A172 (cell line): ENCODE data around the gene CSRP1. TPM values are rescaled to one million over a fixed set of nuclear protein-coding genes. Genes with fewer than 3 reads are reported as not detected.
"Not testable (repeated sequence)": the region's sequence is repeated elsewhere in the genome, so short reads cannot be mapped to it uniquely, and the experiment has no call there.

Experiments
- DNase-seq: peaks from one replicate; pipeline ENCODE4 v3.0.0-alpha.2; 2015; ENCODE audit warnings: low spot score
- total RNA-seq: library from RNA; depleted of rRNA; stranded (reverse); fragments of >200 nt; shearing (Covaris generic); gene quantifications from 2 replicates; pipeline ENCODE4 v1.2.3, GENCODE V29; 2014

Gene CSRP1
- total RNA-seq, 1 experiment from 2014 or later = 573 TPM

- not testable (repeated sequence) for DNase-seq
Observed at GRCh38 chr1:201478666-201479065, 28.3 kb downstream of the CSRP1 start.

DNA sequence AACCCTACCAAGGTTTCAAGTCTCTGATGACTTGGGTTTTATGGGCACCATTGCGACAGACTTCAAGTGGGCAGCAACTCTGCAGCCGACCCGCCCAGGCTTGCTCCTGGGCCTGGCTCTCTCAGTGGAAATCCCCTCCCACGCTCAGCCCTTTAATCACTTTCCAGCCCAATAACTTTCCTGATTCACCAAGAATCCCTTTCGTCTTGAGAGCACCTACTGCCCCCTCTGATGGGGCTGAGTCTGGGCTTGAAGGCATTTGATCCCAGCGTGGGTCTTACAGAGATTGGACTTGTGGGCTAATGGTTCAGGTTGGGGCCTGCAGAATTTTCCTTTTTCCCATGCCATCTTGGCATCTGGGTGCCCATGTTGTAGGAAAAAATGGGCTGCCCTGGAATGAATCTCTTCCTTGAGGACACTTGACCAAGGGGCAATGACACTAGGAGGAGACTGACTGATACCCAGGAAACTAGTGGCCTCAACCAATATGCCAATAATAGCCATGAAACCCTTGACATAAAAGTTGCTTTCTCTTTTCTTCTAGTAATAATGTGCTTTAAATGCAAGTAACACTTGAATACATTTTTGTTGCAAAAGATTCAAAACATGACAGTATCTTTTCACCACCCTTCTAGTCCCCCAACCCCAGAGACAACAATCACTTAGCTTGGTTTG is 30.1 kb downstream of the CSRP1 start:
- DNase-seq = peak; percentile 65

DNA sequence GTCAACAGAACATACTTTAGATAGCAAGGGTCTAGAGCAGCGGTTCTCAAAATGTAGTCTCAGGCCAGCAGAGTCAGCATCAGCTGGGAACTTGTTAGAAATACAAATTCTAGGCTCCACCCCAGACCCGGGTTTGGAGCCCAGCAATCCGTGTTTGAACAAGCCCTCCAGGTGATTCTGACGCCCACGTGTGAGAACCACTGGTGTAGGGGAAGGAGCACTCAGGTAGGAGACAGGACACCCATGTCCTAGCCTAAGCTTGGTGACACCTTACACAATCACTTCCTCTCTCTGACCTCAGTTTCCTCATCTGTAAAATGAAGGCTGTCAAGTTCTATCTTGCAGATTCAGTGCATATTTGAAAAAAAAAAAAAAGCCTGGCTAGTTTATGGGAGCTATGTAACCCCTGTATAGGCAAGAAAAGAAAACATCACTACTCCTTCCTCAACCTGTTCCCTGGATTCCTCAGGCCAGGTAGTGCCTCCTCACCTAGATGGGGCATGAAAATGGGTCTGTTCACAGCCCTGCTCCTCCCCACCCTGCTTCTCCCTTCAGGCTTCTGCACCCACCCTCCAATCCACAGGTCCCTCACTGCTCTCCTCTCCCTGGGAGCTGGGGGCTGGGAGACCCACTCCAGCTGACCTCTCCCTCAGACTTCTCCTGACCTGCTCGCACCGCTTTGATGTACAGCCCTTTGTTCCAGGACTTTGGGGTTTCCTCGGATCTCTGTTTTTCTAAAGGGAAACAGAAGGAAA is 30.8 kb downstream of the CSRP1 start:
- DNase-seq = no peak

DNA sequence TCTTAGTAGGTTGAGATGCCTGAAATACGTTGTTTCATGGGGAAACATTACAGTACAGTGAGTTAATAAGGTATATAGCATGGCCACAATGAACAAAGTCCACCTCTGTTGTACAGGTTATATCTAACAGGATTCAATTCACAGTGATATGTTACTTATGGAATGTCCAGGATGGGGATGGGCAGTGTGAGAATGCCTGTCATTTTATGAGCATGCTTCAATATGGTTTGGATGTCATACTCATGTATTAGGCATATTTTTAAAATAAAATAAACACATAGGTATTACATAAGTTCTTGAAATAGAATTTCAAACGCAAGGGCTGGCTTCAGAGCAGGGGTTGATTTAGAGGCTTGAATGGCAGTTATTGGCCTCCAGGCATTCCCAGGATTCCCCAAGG is 31.8 kb downstream of the CSRP1 start:
- DNase-seq = no peak

DNA sequence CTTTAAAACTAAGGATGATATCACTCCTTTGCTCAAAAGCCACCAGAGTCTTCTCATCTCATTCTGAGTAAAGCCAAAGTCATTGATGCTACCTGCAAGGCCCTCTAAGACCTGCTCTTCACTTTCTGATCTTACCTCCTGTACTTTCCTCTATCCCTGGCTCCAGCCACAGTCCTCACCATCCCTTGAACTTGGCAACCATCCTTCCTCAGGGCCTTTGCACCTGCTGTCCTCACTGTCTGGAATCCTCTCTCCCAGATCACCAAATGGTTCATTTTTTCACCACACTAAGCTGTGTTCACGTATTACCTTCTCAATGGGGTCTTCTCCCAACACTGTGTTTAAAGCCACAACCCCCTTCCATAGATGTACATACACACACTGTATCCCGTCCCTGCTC is 33.6 kb downstream of the CSRP1 start:
- DNase-seq = no peak

DNA sequence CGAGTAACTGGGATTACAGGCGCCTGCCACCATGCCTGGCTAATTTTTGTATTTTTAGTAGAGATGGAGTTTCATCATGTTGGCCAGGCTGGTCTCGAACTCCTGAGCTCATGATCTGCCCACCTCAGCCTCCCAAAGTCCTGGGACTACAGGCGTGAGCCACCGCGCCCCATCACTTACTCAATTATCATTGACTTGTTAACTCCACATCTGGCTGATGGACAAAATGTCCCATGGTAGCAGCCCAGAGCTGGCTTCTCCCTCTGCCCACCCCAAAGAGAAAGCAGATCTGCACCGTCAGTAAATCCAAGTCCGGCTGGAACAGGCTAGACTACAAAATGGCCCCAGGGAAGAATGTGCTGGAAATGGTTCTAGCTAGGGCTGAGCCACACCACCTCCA is 34.6 kb downstream of the CSRP1 start:
- DNase-seq = not testable (repeated sequence)

GRCh38 chr1:201471772-201472171 is 35.2 kb downstream of the CSRP1 start:
- no peak for DNase-seq

GRCh38 chr1:201470581-201470980 is 36.3 kb downstream of the CSRP1 start:
- no peak for DNase-seq

- no peak for DNase-seq
Observed at GRCh38 chr1:201469645-201470074, 37.3 kb downstream of the CSRP1 start.

GRCh38 chr1:201468844-201469644 is 37.9 kb downstream of the CSRP1 start, which contains the start of gene PHLDA3:
Gene PHLDA3 (minus strand): TSS chr1:201469188. CDS start chr1:201468786, 402 bp downstream.
- peak; percentile 70 for DNase-seq

GRCh38 chr1:201468501-201468843 is 38.5 kb downstream of the CSRP1 start:
- DNase-seq = no peak

- DNase-seq = peak; percentile 69
Observed at GRCh38 chr1:201466492-201466891, 40.4 kb downstream of the CSRP1 start.

DNA sequence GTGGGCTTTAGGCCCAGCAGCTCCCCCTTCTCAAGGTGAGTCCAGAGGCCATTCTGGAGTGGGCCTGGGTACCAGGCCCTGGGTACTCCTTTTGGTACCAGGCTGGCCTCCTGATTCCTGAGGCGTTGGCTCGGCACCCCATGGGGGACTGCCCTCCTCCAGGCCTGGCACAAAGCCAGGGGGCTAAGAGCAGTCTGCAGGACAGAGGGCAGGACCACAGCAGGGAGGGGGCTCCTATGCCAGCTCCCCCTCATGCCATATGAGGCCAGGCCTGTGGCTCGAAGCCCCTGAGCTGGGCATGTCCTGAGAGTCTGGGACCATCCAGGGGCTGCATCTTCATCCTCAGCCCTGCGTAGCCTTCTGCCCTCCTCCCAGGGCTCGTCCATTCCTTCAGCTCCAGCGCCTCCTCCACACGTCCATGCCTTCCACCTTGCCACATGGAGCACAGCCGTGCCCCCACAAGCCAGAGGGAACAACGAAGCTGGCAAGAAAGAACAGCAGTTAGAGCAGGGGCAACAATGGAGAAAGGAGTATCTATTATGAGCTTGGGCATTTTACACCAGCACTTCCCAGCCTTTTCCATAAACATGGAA is 41.1 kb downstream of the CSRP1 start:
- DNase-seq = no peak

DNA sequence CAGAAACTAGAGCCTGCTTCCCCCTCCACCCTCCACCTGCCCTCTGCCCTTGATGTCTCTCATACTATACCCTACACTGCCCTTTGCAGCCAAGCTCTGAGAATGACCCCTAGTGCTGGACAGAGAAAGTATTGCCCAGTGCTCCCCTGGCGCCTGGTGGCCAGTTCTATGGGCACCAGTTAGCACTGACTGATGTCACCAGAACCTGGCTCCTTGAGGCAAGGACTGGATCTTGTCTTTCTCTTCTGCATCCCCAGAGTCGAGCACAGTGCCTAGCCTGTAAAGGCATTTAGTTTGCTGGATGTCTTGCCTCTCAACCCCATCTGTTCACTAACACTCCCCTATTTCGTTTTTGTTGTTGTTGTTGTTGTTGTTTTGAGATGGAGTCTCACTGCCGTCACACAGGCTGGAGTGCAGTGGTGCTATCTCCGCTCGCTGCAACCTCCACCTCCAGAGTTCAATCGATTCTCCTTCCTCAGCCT is 43.8 kb downstream of the CSRP1 start:
- peak; percentile 70 for DNase-seq

GRCh38 chr1:201461645-201462441 is 45.1 kb downstream of the CSRP1 start:
- peak; percentile 98 for DNase-seq

DNA sequence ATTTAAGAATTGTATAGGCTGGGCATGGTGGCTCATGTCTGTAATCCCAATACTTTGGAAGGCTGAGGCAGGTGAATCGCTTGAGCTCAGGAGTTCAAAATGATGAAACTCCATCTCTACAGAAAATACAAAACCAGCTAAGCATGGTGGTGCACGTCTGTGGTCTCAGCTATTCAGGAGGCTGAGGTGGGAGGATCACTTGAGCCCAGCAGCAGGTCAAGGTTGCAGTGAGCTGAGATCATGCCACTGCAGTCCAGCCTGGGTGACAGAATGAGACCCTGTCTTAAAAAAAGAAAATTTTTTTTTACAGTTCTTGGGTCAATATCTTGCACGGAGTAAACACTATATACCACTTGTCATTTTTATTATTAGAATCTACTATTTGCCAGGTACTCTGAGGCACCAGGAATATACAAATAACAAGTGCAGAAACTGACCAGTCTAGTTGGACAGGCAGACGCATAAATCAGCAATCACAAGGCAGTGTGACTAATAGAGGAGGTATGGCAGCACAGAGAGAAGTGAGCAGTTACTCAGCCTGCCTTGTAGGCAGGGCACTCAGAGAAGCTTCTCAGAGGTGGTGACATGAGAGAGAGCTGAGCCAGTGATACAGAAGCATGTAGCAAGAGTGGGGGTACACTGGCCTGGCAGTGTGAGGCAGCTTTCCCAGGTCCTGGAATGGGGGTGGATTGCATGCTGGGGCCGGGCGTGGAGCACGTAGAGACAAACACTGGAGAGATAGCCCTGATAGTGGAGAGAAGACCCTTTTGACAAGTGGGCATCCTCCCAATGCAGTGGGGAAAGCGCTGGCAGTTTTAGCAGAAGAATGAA is 45.9 kb downstream of the CSRP1 start:
- peak; percentile 100 for DNase-seq

DNA sequence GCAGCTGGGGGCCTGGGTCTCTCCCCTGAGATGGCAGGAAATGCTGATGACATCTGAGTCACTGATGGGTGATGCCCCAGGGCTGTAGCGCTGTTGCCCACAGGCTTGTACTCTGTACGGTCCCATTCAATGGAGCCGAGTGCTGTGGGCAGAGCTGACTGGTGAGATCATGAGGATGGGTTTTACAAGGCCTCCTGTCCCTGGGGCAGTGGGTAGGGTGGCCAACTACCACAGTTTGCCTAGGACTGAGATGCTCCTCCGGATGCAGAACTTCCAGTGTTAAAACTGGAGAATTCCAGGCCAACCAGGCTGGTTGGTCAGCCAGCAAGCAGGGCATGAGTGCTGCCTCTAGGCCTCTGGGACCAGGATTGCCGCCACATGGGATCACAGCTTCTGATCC is 47.1 kb downstream of the CSRP1 start:
- DNase-seq = peak; percentile 53

GRCh38 chr1:201459052-201459451 is 47.9 kb downstream of the CSRP1 start:
- DNase-seq = no peak

GRCh38 chr1:201457508-201457960 is 49.4 kb downstream of the CSRP1 start:
- peak; percentile 85 for DNase-seq
